Measurements from ENCODE around the gene HNRNPDL.

DNA sequence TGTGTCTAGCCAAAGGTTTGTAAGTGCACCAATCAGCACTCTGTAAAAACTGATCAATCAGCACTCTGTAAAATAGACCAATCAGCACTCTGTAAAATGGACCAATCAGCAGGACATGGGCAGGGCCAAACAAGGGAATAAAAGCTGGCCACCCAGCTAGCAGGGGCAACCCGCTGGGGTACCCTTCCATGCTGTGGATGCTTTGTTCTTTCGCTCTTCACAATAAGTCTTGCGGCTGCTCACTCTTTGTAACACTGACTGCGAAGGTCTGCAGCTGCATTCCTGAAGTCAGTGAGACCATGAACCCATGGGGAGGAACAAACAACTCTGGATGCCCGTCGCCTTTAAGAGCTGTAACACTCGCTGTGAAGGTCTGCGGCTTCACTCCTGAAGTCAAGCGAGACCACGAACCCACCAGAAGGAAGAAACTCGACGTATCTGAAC, 14.3 kb downstream of the HNRNPDL start:
- TF ChIP-seq, protein P1, sequence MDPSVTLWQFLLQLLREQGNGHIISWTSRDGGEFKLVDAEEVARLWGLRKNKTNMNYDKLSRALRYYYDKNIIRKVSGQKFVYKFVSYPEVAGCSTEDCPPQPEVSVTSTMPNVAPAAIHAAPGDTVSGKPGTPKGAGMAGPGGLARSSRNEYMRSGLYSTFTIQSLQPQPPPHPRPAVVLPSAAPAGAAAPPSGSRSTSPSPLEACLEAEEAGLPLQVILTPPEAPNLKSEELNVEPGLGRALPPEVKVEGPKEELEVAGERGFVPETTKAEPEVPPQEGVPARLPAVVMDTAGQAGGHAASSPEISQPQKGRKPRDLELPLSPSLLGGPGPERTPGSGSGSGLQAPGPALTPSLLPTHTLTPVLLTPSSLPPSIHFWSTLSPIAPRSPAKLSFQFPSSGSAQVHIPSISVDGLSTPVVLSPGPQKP (IDR thresholded peaks at IDR 0.05; ENCODE audit: low read depth, low read length), result no peak
- TF ChIP-seq JUNB (IDR thresholded peaks at IDR 0.05), result no peak
- no peak for TF ChIP-seq GATA3 (IDR thresholded peaks at IDR 0.05; ENCODE audit: borderline replicate concordance)
- no peak for TF ChIP-seq EP300 (IDR thresholded peaks at IDR 0.05)
- no peak for TF ChIP-seq RAD21 (conservative IDR thresholded peaks at IDR 0.05 in 1 of 2, IDR thresholded peaks at IDR 0.05 in 1 of 2)
- TF ChIP-seq, protein P2, sequence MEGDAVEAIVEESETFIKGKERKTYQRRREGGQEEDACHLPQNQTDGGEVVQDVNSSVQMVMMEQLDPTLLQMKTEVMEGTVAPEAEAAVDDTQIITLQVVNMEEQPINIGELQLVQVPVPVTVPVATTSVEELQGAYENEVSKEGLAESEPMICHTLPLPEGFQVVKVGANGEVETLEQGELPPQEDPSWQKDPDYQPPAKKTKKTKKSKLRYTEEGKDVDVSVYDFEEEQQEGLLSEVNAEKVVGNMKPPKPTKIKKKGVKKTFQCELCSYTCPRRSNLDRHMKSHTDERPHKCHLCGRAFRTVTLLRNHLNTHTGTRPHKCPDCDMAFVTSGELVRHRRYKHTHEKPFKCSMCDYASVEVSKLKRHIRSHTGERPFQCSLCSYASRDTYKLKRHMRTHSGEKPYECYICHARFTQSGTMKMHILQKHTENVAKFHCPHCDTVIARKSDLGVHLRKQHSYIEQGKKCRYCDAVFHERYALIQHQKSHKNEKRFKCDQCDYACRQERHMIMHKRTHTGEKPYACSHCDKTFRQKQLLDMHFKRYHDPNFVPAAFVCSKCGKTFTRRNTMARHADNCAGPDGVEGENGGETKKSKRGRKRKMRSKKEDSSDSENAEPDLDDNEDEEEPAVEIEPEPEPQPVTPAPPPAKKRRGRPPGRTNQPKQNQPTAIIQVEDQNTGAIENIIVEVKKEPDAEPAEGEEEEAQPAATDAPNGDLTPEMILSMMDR (IDR thresholded peaks at IDR 0.05), result no peak
- TF ChIP-seq EHMT2 (IDR thresholded peaks at IDR 0.05; ENCODE audit: low read depth), result no peak
- TF ChIP-seq, protein P3, sequence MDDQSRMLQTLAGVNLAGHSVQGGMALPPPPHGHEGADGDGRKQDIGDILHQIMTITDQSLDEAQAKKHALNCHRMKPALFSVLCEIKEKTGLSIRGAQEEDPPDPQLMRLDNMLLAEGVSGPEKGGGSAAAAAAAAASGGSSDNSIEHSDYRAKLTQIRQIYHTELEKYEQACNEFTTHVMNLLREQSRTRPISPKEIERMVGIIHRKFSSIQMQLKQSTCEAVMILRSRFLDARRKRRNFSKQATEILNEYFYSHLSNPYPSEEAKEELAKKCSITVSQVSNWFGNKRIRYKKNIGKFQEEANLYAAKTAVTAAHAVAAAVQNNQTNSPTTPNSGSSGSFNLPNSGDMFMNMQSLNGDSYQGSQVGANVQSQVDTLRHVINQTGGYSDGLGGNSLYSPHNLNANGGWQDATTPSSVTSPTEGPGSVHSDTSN (IDR thresholded peaks at IDR 0.05), result no peak
- TF ChIP-seq TP53 (CRISPR knock-in tag; IDR thresholded peaks at IDR 0.05), result no peak
- TF ChIP-seq FOSL2 (IDR thresholded peaks at IDR 0.05), result no peak
- TF ChIP-seq FOSL2 (CRISPR knock-in tag; IDR thresholded peaks at IDR 0.05), result no peak
- TF ChIP-seq CHD2 (IDR thresholded peaks at IDR 0.05; ENCODE audit: low read length, partially characterized antibody), result no peak
